HG03575 (cell line): Measurements from ENCODE around the gene APOB.

Experiments used
- ATAC-seq: cut with Tn5 transposase; IDR thresholded peaks from one replicate; pipeline ENCODE4 v1.9.1; 2021; ENCODE audit not compliant: unreplicated experiment, insufficient number of reproducible peaks, low FRiP score; ENCODE audit errors: extremely low read depth

APOB gene

GRCh38 chr2:20960003-20960402, 83.9 kb downstream of the APOB start:
- ATAC-seq, result no peak

GRCh38 chr2:20959252-20959651, 84.6 kb downstream of the APOB start:
- no peak for ATAC-seq

DNA sequence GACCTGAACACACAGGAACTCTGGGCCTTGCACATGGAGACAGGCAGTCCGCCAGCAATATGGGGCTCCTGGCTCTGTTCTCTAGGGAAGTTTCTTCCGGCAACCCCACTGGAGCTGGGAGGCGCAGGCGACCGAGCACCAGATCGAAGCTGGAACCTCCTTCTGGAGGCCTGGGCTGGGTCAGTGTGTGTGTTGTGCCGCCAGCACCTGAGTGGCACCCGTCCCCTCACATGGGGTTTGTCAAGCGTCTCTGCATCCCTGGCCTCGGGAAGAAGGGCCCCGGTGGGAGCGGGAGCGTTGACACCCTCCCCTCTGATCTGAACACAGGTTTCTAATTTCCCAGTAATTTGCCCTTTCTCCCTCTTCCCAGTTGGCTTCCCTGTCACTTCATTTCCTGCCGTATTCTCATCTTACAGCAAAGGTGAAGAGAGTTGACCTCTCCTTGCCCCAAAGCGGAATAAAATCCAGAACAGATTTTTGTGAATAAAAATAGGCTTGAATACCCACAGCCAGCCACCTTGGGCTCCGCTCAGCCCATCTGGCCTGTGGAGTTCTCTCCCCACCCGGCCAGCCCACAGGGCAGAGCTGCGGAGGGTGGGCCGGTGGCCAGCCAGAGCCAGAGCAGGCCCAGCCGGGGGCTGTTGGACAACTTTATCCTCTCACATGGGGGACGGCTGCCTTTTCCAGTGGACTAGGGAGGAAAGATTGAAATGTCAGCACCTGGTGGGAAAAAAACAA, 85.9 kb downstream of the APOB start:
- no peak for ATAC-seq

DNA sequence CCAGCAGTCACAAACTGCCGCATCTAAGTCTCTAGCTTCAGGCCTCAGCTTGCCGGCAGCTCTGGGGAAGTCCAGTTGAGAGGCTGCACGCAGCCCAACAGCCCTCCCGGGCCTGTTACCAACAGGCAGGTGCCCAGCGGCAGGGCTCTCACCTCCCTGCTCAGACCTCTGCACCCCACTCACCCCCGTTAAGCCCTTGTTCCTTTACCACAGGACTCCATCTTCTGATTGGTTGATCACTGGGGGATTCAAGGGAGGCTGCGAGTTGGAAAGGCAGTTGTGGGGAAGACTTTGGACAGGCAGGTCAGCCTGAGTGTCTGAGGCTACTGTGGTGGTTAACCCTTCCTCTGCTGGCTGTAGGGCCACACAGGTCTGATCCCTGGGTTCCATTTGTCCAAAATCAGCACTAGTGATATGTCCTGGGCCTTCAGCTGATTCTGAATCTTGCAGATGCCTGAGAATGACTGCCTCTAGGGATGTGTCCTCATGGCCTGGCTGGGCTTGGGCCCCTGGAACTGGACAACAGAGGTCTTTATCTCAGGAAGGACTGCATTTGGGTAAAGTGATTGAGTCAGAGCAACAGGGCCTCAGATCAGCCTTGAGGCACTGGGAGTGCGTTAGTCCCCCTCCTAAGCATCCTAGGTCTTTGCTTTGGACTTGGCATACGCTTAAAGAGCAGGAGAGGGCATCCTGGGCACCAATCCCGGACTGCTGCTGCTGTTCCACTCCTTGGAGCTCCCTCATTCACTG, 88.4 kb downstream of the APOB start:
- ATAC-seq, result no peak

DNA sequence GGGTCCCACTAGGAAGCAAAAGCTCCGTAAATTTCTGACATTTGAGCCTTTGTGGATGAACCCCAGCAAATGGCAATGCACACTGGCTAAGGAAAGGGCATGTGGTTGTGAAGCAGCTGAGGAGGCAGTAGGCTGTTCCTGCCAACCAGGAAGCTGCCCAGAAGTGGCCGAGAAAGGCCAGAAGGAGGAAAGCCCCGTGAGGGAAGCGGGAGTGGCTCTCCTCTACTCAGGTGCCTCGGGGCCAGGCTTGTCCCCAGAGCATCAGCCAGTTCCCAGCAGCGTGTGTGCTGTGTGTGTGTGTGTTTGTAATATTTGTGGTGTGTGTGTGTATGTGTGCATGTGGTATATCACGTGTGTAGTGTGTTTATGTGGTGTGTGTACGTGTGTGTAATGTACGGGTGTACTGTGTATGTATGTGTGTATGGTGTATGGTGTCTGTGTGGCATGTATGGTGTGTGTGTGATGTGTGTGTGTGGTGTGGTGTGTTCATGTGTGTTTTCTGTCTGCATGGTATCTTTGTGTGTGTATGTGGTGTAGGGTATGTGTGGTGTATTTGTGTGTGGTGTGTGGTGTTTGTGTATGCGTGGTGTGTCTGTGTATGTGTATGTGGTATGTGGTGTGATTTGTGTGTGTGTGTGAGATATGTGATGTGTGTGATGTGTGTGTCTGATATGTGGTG, 90.6 kb downstream of the APOB start:
- no peak for ATAC-seq
